AG08396 (cell line): ENCODE data around the gene ASB2.

Source experiments
- DNase-seq: peaks from one replicate; pipeline ENCODE4 v3.0.0; 2012; ENCODE audit warnings: low spot score, mixed read lengths

Gene ASB2

DNA sequence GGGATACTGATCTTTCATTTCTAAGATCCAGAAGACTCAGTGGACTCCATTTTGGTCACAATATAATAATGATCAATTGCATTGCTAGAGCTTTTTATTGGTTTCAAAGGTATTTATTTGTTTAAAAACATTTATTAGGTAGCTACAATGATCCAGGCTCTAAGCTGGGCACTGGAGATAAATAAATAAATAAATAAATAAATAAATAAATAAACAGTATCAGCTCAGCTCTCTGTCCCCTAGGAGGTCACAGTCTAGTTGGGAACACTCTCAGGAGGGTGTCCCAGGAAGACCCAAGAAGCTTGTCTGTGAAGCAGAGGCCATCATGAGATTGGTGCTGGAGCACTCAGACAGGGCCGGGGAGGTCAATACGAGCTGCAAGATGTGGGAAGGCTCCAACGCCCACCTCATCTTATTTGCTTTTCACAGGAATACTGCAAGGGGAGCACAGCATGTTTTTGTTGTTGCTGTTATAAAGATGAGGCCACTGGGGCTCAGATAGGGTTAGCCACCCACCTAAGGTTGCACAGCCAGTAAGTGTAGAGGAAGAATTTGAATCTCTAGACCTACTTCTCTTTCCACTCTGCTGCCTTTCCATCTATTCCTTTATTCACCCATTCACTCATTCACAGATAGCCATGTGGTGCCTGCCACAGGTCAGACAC is 15.5 kb downstream of the ASB2 start:
- DNase-seq, result no peak

DNA sequence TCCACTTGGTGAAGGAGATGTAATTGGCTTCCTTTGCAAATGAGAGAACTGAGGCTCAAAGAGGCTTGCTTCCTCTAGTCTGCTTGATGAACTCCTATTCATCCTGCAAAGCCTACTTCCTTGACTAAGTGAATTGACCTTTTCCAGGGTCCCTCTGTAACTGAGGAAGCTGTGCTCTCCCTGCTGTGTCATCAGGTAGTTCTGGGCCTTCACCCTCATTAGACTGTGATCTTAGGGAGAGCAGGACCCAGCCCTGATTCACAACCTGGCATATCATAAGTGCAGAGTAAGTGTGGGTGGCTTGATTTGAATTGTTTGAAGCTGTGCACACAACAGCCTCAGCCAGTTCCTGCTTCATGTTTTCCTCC is 16.3 kb downstream of the ASB2 start:
- no peak for DNase-seq

DNA sequence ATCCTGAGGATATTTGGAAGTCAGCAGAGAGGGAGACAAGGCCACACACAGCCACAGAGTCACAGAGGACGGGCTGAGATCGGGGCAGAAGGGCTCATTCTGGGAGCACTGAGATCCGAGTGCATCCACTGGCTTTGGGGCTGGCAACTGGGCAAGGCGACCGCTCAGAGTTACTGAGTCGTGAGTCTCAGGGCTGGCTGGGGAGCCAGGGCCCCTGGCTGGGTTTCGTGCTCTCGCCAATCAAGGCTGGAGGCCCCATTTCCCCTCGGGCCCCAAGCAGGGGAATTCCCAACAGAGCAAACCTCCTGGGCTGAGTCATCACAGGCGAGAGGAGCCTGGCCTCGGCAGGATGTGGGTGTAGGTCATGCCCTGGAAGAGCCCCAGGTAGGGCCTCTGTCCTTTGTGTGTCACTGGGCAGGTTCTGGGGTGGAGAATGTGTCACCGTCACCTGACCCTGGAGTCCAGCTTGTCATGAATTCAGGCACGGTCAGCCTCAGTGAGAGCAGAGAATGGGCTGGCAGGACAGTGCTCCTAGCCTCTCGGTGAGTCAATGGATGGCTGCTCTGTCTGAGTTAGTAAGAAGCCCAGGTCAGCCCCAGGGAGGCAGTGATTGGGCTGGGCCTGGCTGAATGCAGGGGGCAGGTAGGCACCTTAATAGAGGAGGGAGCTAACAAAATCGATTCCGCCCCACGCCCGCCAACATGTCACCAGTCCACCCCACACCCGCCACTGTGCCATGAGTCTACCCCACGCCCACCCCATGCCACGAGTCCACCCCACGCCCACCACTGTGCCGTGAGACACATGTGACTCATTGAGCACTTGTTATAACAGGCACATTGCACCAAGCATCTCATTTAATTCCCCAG is 16.9 kb downstream of the ASB2 start:
- peak; percentile 65 for DNase-seq

DNA sequence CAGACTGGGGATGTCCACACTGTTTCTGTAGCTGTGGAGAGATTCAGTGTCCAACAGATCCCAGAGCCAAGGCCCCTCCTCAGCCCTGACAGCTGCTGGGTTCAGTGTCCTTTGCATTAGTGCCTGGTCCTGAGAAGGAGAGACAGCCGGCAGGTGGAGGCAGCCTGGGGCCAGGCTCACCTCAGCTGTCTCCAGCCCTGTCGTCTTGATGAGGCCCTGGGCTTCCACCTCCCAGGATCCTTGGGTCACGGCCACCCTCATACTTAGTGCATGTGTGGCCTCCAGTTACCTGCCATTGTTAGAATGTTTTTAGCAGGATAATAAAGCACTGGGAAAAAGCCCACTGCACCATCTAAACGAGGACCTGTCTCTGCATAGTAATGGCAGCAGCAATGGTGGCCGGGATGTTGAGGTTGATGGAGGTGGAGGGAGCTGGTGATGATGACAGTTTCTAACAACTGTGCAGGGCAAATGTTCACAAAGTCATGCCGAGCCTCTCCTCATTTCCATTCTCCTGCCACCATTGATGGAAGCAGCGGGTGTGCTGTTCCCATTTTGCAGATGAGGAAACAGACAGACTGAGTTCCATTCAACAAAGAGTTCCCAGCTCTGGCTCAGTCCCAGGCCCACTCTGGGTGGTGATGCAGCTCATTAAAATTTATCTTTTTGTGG is 17.7 kb downstream of the ASB2 start:
- DNase-seq, result no peak

DNA sequence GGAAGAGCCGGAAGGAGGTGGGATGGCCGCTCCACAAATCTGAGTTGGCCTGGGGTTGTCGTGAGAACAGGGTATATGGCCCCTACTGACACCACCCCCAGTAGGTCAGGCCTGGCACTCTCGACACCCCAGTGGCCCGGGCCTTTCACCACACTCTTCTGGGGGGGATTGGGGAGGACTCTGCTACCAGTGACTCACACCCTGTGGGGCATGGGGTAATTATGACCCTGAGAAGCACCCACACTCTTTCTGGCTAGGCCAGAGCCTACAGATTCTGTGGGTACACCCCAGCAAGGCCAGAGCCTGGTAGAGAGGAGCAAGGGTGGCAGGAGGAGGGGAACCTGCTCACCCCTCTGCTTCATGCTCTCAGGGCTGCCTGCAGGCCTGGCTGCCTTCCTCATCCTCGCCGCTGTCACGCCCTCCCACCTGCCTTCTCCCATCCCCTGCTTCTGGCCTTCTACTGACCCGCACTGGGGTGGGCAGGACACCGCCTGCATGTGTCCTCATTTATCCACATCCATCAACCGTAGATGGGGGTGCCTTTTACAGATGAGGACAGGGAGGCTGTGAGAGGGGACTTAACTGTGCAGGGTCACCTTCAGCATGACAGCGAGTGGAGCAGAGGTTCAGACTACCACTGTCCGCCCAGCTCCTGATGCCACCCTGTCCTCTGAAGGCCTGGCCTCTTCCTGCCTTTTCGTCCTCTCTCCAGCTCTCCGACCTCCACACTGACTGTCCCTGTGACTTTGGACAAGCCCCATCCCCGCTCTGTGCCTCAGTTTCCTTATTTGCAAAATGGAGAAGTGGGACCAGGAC is 18.4 kb downstream of the ASB2 start:
- no peak for DNase-seq

DNA sequence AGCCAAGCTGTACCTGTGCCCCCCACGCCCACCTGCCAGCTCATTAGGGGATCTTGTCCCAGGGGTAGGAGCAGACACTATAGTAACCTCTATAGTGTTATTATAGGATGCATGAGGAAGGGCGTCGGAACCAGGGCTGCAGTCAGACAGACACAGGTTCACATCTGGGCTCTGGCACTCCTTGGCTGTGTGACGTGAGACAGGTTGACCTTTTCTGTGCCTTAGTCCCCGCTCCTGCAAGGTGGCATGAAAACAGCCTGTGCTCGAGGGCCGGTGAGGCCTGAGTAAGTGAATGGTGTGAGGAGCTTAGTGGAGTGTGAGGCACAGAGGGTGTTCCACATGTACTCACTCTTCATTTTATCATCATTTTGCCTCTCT is 19.0 kb downstream of the ASB2 start:
- DNase-seq, result no peak

DNA sequence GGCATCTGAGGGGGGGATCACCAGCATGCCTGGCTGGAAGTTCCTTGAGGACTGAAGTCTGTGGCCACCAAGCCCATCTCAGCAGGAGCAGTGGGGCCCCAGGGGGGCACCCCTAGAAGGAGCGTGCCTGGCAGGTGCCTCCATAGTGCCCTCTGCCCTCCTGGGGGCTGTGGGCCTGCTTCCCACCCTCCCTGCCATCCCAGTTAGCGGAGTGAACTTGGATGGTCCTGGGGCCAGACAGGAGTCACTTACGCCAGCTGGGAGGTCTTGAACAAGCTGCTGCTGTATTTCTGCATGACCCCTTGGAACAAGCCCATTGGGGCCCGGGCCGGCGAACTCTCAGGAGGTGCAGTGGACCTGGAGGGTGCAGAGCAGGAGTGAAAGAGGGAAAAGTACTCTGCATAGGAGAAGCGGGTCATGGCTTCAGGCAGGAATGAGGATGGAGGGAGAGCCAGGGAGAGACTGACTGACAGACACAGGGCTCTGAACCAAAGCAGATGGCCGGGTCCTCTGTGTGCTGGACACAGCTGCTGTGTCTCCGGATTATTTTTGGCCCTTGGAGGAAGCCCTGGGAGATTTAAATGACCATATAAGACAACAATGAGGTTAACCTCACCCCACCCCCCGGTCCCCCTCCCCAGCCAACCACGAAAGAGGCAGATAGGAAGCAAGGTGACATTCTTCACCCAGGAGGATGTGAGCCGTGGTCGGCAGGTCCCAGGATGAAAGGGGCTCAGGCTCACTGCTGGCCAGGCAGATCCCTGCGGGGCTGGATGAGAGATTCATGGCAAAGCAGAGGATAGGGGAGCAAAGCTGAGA is 19.6 kb downstream of the ASB2 start:
- no peak for DNase-seq

DNA sequence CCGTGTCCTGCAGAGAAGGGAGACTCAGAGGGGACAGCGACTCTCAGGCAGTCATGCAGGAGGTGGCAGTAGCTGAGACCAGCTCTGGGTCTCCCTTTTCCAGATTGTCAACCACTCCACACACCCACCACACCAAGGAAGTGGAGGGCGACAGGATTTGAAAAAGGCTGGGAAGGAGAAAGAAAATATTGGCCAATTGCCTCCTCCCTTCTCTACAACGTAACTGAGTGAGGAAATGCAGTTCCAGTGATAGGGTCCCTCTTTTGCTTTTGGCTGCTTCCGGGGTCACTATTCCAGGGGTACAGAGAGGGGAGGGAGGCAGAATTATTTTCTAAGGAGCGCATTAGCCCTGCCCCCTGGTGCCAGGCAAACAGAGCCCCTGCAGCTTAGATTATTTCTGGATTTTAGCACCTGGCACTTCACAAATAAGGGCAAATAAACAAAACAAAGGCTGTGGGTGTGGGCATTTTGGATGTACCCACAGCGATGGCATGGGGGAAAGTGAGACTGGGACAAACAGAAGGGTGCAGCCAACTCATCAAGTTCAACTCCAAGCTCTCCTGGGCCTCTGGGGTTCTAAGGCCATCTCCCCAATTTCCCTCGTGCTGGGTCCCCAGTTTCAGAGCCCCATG is 20.4 kb downstream of the ASB2 start:
- no peak for DNase-seq

DNA sequence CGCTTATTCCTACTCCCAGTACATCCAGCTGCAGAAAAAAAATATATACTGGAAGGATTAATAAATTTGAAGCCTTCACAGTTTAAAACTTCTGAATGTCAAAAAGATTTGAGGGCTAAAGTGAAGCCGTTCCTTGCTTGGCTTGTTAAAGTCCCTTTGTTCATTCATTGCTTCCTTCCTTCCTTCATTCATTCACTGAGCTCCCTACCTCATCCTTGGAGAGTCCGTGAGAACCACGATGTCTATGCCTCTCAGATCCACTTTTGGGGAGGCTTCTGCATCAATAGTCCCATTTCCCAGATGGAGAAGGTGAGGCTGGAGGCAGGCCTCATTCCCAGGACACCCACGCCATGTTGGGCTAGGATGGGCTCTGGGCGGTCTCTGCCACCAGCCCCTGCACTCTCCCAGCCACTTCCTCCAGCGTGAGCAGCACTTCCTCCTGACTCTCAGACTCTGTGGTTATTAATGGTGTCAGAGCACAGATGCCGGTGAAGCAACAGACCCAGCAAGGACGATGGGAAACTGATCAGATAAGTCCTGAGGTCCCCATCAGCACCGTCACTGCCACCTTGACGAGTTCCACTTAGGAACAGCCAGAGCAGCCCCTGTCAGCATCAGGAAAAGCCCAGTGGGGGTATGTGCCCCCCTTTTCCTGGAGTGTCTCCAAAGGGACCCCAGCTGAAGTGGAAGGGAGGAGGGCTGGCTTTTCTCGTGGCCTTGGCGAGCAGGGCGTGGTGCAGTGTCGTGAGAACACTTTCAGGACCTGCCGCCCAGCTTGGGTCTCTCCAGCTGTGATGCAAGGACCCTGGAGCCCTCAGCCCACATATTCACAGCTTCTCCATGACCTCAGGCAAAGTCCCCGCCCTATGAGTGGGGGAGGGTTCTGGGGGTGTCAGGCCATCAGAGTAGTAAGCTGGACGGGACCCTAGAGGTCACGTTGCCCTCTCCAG is 21.2 kb downstream of the ASB2 start:
- DNase-seq, result no peak

DNA sequence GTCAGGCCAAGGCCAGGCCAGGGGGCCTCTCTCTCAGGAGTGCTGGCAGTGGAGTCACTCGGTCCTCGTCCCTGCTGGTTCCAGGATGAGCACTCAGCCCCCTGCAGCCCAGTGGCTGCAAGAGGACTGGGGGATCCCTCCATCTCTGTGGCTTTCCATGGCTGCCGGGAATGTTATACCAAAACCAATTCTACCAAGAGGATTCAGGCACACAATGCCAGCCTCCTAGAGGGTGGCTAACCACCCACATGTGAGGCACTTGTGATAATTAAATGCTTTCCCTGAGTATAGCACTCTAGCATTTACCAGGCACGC is 21.9 kb downstream of the ASB2 start:
- no peak for DNase-seq

DNA sequence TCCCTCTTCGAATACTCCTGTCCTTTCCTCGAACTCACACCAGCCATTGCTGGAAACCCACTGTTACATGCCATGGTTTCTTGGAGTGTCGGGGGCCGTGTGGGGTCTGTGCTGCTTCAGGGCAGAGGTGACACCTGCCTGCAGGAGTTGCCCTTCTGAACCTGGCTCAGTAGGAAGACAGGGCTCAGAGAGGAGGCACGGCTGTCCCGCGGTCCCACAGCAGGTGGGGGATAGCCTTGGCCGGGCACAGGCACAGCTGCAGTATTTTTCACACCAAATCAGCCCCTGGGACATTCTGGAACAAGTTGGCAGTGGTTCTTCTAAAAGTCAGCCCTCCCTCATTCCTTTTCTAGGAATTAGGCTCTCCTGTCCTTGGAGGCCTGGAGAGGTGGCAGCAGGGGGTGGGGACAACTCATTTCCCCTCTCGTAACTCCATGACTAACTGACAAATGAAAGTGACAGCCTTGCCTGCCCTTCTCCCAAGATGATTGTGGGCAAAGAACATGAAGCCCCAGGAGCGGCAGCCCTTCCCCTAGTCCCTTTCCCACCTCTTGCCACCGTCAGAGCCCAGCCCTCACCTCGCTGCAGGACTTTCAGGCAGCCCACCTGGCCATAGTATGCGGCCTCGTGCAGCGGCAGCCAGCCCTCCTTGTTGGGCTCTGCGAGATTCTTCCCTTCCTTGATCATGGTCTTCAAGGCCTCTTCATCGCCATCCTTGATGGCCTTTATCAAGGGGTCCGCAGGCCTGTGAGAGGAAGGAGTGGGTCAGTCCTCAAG is 22.4 kb downstream of the ASB2 start:
- no peak for DNase-seq

DNA sequence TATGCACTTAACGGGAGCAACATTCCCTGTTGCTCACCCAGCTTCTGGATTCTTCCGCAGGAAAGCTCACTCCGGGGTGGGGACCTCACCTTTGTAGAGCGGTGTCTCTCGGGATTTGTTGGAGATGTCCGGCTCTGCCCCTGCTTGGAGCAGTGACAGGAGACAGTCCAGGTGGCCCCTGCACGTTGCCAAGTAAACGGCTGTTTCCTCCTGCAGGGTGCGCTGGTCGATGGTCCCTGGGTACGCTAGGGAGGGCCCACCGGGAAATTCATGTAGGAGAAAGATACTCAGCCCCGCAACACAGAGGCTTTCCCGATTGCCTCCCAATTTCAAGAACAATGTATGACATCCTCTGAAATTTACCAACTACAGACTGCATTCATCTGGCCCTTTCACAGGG is 23.1 kb downstream of the ASB2 start:
- DNase-seq, result no peak

DNA sequence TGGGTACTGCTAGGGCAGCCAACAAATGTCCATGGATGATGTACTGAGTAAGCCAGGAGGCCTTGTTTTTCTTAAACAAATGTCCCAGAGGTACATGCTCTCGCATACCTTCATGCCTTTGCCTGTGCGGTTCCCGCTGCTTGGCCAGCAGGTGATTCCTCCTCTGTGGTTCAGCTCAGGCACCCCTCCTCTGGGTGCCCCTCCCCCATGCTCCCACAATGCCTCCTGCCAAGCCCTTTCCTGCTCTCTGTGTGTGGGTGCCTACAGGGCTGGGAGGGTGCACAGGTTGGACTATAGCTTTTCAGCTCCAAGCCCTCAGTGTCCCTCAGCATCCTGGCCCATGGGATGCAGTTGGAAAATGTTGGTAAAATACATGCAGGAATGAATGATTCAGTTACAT is 23.5 kb downstream of the ASB2 start:
- no peak for DNase-seq

DNA sequence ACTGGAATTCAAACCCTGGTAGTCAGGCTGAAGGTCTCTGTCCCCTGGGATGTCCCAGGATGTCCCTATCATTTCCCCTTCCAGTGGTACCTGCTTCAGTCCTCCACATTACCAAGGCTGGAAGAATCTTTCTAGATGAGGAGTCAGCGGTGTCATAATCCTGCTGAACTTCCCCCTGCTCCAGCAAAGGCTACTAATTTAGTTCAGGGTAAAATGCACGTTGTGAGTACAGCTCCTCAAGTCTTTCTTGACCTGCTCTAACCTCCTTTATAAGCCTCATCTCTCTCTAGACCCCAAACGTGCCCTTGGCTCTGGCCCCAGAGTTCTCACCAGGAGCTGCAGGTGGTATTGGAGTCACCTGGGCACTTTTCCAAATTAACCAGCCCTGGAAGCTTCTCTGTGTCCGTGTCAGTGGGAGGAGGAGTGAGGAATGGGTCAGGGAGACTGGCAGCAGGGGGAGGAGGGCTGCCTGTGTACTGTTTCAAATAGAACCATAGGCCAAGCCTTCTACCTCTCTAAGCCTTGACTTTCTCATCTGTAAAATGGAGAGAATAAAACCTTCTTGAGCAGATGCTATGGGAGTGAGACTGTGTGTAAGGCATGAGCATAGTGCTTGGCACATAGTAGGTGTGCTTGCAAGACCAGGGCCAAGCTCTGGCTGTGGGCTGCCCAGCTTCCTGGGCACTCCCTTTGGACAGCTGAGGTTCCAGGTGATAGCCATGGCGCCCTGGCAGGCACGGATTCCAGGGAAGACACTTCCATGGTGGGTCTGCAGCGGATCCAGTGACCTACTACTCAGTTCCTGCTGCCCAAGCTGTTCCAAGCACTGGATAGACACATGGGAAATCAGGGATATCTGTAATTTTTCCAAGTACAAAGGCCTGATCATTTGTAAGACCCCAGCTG is 24.5 kb downstream of the ASB2 start:
- DNase-seq, result no peak

DNA sequence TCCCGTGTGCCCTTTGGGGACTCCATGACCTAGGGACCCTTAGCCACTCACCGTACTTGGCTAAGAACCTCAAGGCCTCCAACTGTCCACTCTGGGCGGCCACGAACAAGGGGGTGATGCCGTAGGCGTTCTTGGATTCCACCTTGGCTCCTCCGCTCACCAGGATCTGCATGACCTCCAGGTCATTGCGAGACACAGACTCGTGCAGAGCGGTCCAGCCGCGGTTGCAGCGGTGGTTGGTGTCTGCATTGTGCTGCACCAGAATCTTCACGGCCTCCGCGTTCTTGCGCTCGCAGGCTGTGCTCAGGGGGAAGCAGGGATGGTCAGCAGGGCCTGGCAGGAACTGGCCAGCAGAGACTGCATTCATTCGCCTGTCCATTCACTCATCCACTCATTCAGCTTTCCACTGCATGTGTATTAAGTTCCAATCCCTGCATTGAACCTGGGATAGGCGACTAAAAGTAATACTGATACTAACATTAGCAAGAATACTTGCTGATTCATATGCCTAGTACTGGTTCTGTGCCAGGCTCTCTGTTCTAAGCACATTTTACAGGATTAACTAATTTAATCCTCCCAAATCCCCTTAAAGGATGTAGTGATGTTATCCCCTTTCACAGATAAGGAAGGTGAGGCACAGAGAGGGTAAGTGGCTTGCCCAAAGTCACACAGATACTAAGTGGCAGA is 25.3 kb downstream of the ASB2 start:
- DNase-seq, result no peak

DNA sequence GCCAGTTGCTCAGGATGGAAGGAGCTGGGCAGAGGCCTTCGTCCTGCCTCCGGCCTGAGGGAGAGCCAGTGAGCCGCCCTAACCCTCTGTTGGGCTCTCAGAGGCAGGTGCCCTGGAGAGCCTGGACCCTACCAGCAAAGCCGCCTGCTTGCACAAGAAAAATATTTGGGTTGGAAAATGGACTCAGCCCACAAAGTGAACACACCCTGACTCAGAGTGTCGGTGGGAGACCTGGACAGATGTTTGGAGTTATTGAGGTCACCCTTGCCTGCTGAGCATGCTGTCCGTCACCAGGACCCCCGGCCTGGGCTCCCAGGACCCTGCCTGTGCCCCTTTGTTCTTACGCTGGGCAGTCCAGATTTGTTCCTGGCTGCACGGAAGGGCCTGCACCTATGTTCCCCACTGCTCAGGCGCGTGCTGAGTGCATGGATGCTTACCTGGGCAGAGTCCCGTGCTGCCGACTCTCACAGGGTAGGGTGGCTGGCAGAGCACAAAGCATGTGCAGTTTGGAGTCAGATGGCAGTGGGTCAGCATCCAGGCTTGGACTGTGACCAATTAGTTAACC is 26.8 kb downstream of the ASB2 start:
- DNase-seq, result no peak

DNA sequence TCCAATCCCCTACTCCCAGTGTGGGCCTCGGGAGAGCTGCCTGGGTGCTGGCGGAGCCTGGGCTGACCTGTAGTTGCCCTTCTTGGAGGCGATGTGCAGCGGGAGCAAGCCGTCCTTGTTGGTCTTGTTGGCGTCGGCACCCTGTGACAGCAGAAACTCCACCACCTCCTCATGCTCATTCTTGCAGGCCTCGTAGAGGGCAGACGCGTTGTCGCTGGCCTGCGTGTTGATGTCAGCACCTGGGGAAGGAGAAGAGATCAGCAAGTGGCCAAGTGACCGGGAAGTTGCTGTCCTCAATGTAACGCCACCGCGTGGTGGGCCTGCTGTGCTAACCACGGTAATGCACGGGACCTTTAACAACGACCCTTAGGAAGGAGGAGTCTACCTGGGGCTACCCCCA is 29.1 kb downstream of the ASB2 start:
- DNase-seq, result no peak
